NOMO-1 treated with DMSO at 0.1 percent for 48 hours (cell line): ENCODE measurements around the gene NCKAP5L.

Experiments
- DNase-seq: peaks from one replicate; lab custom pipeline; 2025; ENCODE audit not compliant: unreplicated experiment; lab: John Stamatoyannopoulos, UW

NCKAP5L gene

GRCh38 chr12:49744363-49744885, 83.8 kb downstream of the NCKAP5L start:
- no peak for DNase-seq

DNA sequence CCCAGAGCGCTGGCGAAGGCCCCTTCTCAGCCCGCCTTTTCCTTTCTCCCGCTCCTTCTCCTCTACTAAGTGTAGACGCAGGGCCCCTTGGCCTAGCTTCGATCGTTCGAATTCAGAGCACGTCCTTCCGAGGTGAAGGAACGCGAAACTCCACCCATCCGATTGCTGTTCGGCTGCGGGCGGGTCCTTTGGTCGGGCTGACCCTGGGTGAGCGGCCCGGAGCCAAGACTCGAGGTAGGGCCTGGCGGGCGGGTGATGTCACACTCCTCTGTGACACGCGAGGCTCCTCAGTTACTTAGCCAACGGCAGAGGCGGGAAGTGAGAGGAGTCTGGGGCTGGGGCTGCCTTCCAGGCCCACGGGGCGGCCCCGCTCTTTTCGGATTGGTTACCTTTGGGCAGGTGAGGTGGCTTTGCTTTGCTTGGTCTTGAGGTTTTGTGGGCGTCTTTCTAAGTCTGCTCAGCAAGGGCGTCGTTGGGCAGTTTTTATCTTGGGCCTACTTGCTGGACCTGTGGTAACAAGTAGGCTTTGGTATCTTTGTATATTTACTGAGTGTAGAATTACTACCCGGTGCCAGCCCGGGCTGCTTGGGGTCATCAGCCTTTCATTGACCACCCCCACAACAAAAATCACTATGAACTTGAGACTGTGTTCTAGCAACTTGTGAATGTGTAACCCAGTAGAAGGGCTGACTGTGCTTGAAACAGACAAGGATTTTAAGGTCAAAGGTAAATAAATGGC, 86.2 kb downstream of the NCKAP5L start:
- DNase-seq, result peak; percentile 89
